PC-9 (cell line): ENCODE measurements around the gene CADPS2. TPM values are rescaled to one million over a fixed set of nuclear protein-coding genes. Genes with fewer than 3 reads are reported as not detected.

Experiments
- BruUV-seq: library from RNA; stranded (reverse); fragments of 400-500 nt; replicated peaks from 2 replicates; lab custom pipeline; 2021; lab: Mats Ljungman, UMichigan
- CTCF ChIA-PET: fragments of 300-600 bp; sonication (Branson Sonifier 250); formaldehyde crosslinking; loops from one replicate; lab custom pipeline; 2022; ENCODE audit warnings: antibody characterized with exemption; lab: Charles Lee
- POLR2A ChIA-PET: fragments of 300-600 bp; sonication (Branson Sonifier 250); formaldehyde crosslinking; loops from one replicate; lab custom pipeline; 2022; ENCODE audit warnings: antibody characterized with exemption; ENCODE audit not compliant: unreplicated experiment; lab: Charles Lee
- DNase-seq, 2 experiments: peaks; one replicate each; pipeline versions ENCODE4 v3.0.0 to v3.0.0-alpha.2; 2015 to 2022; ENCODE audit warnings: mixed read lengths in 1 of 2
- H2AFZ ChIP-seq: fragments of 200-600 bp; sonication (generic); 2 replicates; pipeline ENCODE4 v1.8.1; 2017; ENCODE audit warnings: antibody characterized with exemption
- H3F3A ChIP-seq: fragments of 200-600 bp; sonication (generic); 2 replicates; pipeline ENCODE4 v1.8.1; 2017; ENCODE audit warnings: antibody characterized with exemption, mild to moderate bottlenecking, low read depth; ENCODE audit not compliant: insufficient read depth
- H3K27ac ChIP-seq: fragments of 200-600 bp; sonication (generic); 2 replicates; pipeline ENCODE4 v1.6.1; 2016; ENCODE audit warnings: mixed run types
- H3K27me3 ChIP-seq: fragments of 200-600 bp; sonication (generic); 2 replicates; pipeline ENCODE4 v1.6.1; 2016; ENCODE audit warnings: low read depth, mixed run types; ENCODE audit not compliant: insufficient read depth
- H3K36me3 ChIP-seq: fragments of 200-600 bp; sonication (generic); 2 replicates; pipeline ENCODE4 v1.6.1; 2016; ENCODE audit warnings: low read depth, mixed run types
- H3K4me1 ChIP-seq: fragments of 200-600 bp; sonication (generic); replicated peaks from 2 replicates; pipeline ENCODE4 v1.6.1; 2016; ENCODE audit warnings: mixed run types; ENCODE audit not compliant: insufficient read depth
- H3K4me2 ChIP-seq: fragments of 200-600 bp; sonication (generic); 2 replicates; pipeline ENCODE4 v1.6.1; 2017; ENCODE audit warnings: mixed run types
- H3K4me3 ChIP-seq: fragments of 200-600 bp; sonication (generic); 2 replicates; pipeline ENCODE4 v1.6.1; 2016; ENCODE audit warnings: mixed run types
- H3K79me2 ChIP-seq: fragments of 200-600 bp; sonication (generic); 2 replicates; pipeline ENCODE4 v1.6.1; 2017; ENCODE audit warnings: low read depth, mixed run types
- H3K9me2 ChIP-seq: fragments of 200-600 bp; sonication (generic); 2 replicates; pipeline ENCODE4 v1.8.1; 2017; ENCODE audit warnings: mild to moderate bottlenecking; ENCODE audit not compliant: insufficient read depth
- H3K9me3 ChIP-seq: fragments of 200-600 bp; sonication (generic); 2 replicates; pipeline ENCODE4 v1.8.1; 2016; ENCODE audit warnings: low read depth; ENCODE audit not compliant: insufficient read depth
- H4K20me1 ChIP-seq: fragments of 200-600 bp; sonication (generic); 2 replicates; pipeline ENCODE4 v1.8.1; 2017; ENCODE audit not compliant: insufficient read depth
- CTCF ChIP-seq: fragments of 200-600 bp; sonication (generic); conservative IDR thresholded peaks from 2 replicates; pipeline ENCODE4 v1.6.1; 2017; ENCODE audit warnings: mixed run types, antibody characterized with exemption, mild to moderate bottlenecking, moderate library complexity
- EZH2 ChIP-seq: fragments of 200-600 bp; sonication (generic); IDR thresholded peaks from 2 replicates; pipeline ENCODE4 v1.8.0; 2017; ENCODE audit warnings: antibody characterized with exemption, low read depth
- intact Hi-C: fragments of 100-400 bp; cut with micrococcal nuclease; formaldehyde crosslinking; loops from one replicate; pipeline ENCODE4 v1.10.0; 2022; ENCODE audit not compliant: unreplicated experiment
- total RNA-seq: library from RNA; stranded (reverse); gene quantifications from 2 replicates; pipeline ENCODE4 v1.2.3, GENCODE V29; 2021

The CADPS2 gene
- total RNA-seq, 1 experiment from 2014 or later: 11.9 TPM

GRCh38 chr7:122316467-122317388 is 569.5 kb downstream of the CADPS2 start:
- no peak overlapping the region for H3K4me2 ChIP-seq
- no TSS peak for BruUV-seq

GRCh38 chr7:122315507-122316466 is 570.5 kb downstream of the CADPS2 start:
- Histone ChIP-seq H3K4me1 (no peaks in the 10 kb centered on the region), H3K9me3 (no peaks in the 10 kb centered on the region), H3K36me3 (no peaks in the 10 kb centered on the region), H4K20me1 (no peaks in the 10 kb centered on the region), H3F3A (no peaks in the 10 kb centered on the region), H3K27me3 (no peaks in the 10 kb centered on the region), H2AFZ (no peak overlapping the region), H3K27ac (no peak overlapping the region), H3K79me2 (no peaks in the 10 kb centered on the region), H3K4me2 (no peak overlapping the region), H3K9me2 (no peaks in the 10 kb centered on the region; the same call in 1 of the 2 replicates), H3K4me3 (no peak overlapping the region)
- POLR2A ChIA-PET: no interaction called here
- no peak for DNase-seq
- intact Hi-C loops: no loop called here
- CTCF ChIA-PET: no interaction called here
- no TSS peak for BruUV-seq
- TF ChIP-seq EZH2: no peak

More at GRCh38 chr7:122316467-122317388, 569.5 kb downstream of the CADPS2 start:
- H4K20me1 ChIP-seq: no peaks in the 10 kb centered on the region
- no peak overlapping the region for H3K4me3 ChIP-seq
- no peaks in the 10 kb centered on the region for H3K36me3 ChIP-seq
- no peaks in the 10 kb centered on the region for H3K79me2 ChIP-seq
- ChIA-PET POLR2A (no interaction called here), CTCF (no interaction called here)
- no peaks in the 10 kb centered on the region for H3F3A ChIP-seq
- no peak overlapping the region for H2AFZ ChIP-seq
- no peaks in the 10 kb centered on the region for H3K27me3 ChIP-seq
- H3K27ac ChIP-seq: no peak overlapping the region
- H3K9me3 ChIP-seq: no peaks in the 10 kb centered on the region
- no peak for DNase-seq
- intact Hi-C loops: no loop called here
- no peaks in the 10 kb centered on the region; the same call in 1 of the 2 replicates for H3K9me2 ChIP-seq
- TF ChIP-seq EZH2: no peak
- no peak for TF ChIP-seq CTCF
- no peaks in the 10 kb centered on the region for H3K4me1 ChIP-seq

GRCh38 chr7:122314284-122314683 is 572.0 kb downstream of the CADPS2 start:
- Histone ChIP-seq H3K9me2 (no peaks in the 10 kb centered on the region; the same call in 1 of the 2 replicates), H3K79me2 (no peaks in the 10 kb centered on the region), H3K27ac (no peak overlapping the region), H3K27me3 (no peaks in the 10 kb centered on the region), H3K4me1 (no peaks in the 10 kb centered on the region), H4K20me1 (no peaks in the 10 kb centered on the region), H2AFZ (no peak overlapping the region), H3F3A (no peaks in the 10 kb centered on the region), H3K9me3 (no peaks in the 10 kb centered on the region), H3K4me2 (no peak overlapping the region), H3K4me3 (no peak overlapping the region), H3K36me3 (no peaks in the 10 kb centered on the region)
- intact Hi-C loops: no loop called here
- no peak for TF ChIP-seq CTCF
- no peak for TF ChIP-seq EZH2
- no peak for DNase-seq
- POLR2A ChIA-PET: no interaction called here
- CTCF ChIA-PET: no interaction called here
- no TSS peak for BruUV-seq
